Progenitor cell of endocrine pancreas (in vitro differentiated cells): ENCODE results near the gene MGRN1. TPM values are rescaled to one million over a fixed set of nuclear protein-coding genes. Genes with fewer than 3 reads are reported as not detected.
A peak's percentile ranks its signal among the peaks of the same experiment; 100 is the strongest.

Experiments
- DNase-seq: peaks from one replicate; pipeline ENCODE4 v3.0.0; 2021; ENCODE audit warnings: low spot score; ENCODE audit not compliant: unreplicated experiment
- H3K27ac Mint-ChIP-seq: 2 replicates; pipeline ENCODE4 v1.8.0; 2021; ENCODE audit warnings: mild to moderate bottlenecking, moderate library complexity, mixed read lengths
- H3K27me3 Mint-ChIP-seq: 2 replicates; pipeline ENCODE4 v1.8.0; 2021; ENCODE audit warnings: mixed read lengths
- H3K36me3 Mint-ChIP-seq: 2 replicates; pipeline ENCODE4 v1.8.0; 2022; ENCODE audit warnings: mixed read lengths; ENCODE audit not compliant: insufficient read depth
- H3K4me1 Mint-ChIP-seq: 2 replicates; pipeline ENCODE4 v1.8.0; 2021; ENCODE audit warnings: low read depth, mixed read lengths
- H3K4me3 Mint-ChIP-seq: 2 replicates; pipeline ENCODE4 v1.8.0; 2021; ENCODE audit warnings: low read depth, mild to moderate bottlenecking, moderate library complexity, mixed read lengths
- H3K9me3 Mint-ChIP-seq: 2 replicates; pipeline ENCODE4 v1.8.0; 2021; ENCODE audit warnings: low read depth, mixed read lengths
- CTCF ChIP-seq: fragments of 200-600 bp; sonication (generic); IDR thresholded peaks from one replicate; pipeline ENCODE4 v1.5.0; 2021; ENCODE audit warnings: antibody characterized with exemption, mild to moderate bottlenecking; ENCODE audit not compliant: unreplicated experiment
- total RNA-seq: library from RNA; stranded (reverse); gene quantifications from 2 replicates; pipeline ENCODE4 v1.2.1, GENCODE V29; 2021

The MGRN1 gene
- total RNA-seq, 1 donor from 2014 or later, result 104 TPM

GRCh38 chr16:4695473-4696171 lies 71.0 kb downstream of the MGRN1 start:
- Mint-ChIP-seq H3K4me1 (peaks cover 1% of the 10 kb centered on the region), H3K36me3 (peaks cover 4% of the 10 kb centered on the region), H3K27ac (peak overlapping the region; percentile 69), H3K9me3 (no peaks in the 10 kb centered on the region), H3K4me3 (peak overlapping the region; percentile 75), H3K27me3 (no peaks in the 10 kb centered on the region)
- TF ChIP-seq CTCF, result no peak
- no peak for DNase-seq

GRCh38 chr16:4696172-4696904 lies 71.7 kb downstream of the MGRN1 start:
- DNase-seq, result no peak
- TF ChIP-seq CTCF, result no peak
- Mint-ChIP-seq H3K27me3 (no peaks in the 10 kb centered on the region), H3K4me1 (peaks cover 1% of the 10 kb centered on the region), H3K36me3 (peaks cover 4% of the 10 kb centered on the region), H3K4me3 (peak overlapping the region; percentile 19), H3K27ac (no peak overlapping the region), H3K9me3 (no peaks in the 10 kb centered on the region)

GRCh38 chr16:4696905-4697847 lies 72.5 kb downstream of the MGRN1 start:
- peaks cover 4% of the 10 kb centered on the region for H3K36me3 Mint-ChIP-seq
- DNase-seq, result no peak
- no peaks in the 10 kb centered on the region for H3K27me3 Mint-ChIP-seq
- no peak overlapping the region for H3K27ac Mint-ChIP-seq
- H3K9me3 Mint-ChIP-seq, result no peaks in the 10 kb centered on the region
- H3K4me3 Mint-ChIP-seq, result peak overlapping the region; percentile 16
- no peak for TF ChIP-seq CTCF
- H3K4me1 Mint-ChIP-seq, result peaks cover 1% of the 10 kb centered on the region

GRCh38 chr16:4697848-4698291 lies 73.2 kb downstream of the MGRN1 start:
- DNase-seq, result no peak
- H3K4me1 Mint-ChIP-seq, result peaks cover 1% of the 10 kb centered on the region
- no peaks in the 10 kb centered on the region for H3K9me3 Mint-ChIP-seq
- no peak for TF ChIP-seq CTCF
- H3K27me3 Mint-ChIP-seq, result no peaks in the 10 kb centered on the region
- H3K36me3 Mint-ChIP-seq, result peaks cover 4% of the 10 kb centered on the region
- no peak overlapping the region for H3K27ac Mint-ChIP-seq
- no peak overlapping the region for H3K4me3 Mint-ChIP-seq
